Lung microvascular endothelial cell (primary cell): ENCODE measurements around the gene RALGAPA2. TPM values are rescaled to one million over a fixed set of nuclear protein-coding genes. Genes with fewer than 3 reads are reported as not detected.

Experiments used
- DNase-seq, 2 donors: peaks; one replicate each; pipeline versions ENCODE4 v3.0.0 to v3.0.0-alpha.2; 2010; ENCODE audit warnings: low read depth in 2 of 2
- total RNA-seq: library from RNA; depleted of rRNA; stranded (reverse); fragments of >200 nt; gene quantifications from 2 replicates; pipeline ENCODE4 v1.2.1, GENCODE V29; 2014

RALGAPA2 gene
- total RNA-seq, 1 donor from 2014 or later: 43.1 TPM

DNA sequence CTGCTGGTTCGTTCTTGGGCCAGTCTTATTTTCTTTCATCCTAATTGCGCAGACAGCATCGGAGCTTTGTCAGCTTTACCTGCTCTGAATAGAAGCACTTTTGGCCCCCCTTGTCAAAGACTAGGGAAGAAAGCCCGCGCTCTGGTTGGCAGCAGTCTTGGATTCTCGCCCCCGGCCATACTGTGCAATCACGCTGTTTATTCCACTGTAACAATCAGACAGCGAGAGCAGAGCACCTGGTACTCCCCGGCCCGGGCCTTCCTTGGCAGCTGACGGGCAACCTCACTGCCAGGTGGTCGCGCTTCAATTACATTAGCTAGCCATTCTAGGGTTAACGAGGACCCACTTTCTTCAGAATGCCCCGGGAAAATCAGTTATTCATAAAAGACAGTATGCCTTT is 272.0 kb downstream of the RALGAPA2 start:
- no peak for DNase-seq

DNA sequence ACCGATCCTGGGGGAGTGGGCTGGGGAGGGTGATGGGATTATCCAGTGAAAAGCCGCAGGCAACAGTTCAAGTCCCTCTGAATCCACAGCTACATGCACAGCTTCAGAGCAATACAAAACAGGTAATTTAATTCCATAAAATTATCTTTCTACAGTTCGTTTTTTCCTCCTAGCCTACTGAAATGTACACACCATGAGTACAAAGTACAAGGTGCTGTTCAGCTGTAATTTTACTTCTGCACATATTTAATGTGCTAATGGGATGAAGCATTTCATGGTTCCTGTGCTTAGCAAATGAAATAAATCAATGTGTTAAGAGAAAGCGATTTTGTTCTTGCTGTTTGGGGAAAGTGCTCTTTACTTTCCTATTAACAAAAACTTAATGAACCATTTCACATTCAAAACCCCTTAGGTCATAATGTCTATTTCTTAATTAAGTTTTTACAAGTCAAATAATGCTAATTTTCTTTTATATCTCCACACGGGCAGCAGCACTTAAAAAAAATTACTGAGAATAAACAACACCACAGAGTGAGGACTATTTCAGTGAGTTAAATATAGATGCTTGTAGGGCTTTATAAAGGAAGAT is 272.7 kb downstream of the RALGAPA2 start:
- no peak for DNase-seq

DNA sequence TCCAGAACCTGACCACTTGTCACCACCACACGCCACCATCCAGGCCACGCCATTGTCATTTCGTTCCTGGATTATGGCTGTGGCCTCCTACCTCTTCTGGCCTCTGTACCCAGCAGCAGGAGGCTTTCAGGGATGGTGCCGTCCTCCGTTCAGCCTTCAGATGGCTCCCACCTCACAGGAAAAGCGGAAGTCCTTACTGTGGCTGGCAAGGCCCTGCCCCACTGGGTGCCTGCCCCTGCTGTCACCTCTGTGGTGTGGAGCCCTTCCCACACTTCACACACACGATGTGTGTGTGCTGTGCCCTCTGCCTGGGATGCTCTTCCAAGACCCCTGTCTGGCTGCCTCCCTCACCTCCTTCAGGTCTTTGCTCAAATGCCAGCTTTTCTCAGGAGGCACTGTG is 275.1 kb downstream of the RALGAPA2 start:
- no peak for DNase-seq

DNA sequence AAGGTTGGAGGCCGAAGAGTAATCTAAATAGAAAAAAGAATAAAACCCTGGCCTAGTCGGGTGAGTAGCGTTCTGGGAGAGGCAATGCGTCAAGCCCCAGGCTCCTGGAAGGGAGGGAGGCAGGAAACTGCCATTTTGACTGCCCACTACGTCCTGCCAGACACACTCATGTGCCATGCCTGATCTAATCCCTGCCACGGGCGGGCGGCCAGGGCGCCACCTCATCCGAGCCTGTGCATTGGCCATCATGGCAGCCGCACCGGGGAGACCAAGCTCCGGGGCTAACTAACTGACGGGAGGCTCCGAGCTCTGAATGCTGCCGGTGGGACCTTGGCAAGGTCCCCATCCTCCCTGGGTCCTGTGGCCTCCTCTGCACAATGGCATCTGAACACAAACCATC is 275.8 kb downstream of the RALGAPA2 start:
- DNase-seq: no peak

DNA sequence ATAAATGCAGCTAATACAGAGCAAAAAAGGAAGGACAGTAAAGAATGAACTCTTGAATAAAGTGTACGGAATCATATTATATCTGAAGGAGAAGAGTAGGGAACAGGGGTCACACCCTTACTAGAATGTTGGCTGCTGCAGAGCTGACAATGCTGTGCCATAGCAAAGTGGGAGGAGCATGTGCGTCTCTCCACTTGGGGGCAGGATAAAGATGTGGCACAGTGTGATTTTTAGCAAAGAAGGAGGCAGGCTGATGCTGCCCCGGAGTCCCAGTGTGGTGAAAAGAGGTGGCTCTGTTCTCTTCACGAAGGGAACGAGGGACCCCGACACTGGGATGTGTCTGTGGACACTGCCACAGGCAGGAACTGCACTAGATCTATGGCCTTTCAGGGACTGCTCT is 277.0 kb downstream of the RALGAPA2 start:
- no peak for DNase-seq

DNA sequence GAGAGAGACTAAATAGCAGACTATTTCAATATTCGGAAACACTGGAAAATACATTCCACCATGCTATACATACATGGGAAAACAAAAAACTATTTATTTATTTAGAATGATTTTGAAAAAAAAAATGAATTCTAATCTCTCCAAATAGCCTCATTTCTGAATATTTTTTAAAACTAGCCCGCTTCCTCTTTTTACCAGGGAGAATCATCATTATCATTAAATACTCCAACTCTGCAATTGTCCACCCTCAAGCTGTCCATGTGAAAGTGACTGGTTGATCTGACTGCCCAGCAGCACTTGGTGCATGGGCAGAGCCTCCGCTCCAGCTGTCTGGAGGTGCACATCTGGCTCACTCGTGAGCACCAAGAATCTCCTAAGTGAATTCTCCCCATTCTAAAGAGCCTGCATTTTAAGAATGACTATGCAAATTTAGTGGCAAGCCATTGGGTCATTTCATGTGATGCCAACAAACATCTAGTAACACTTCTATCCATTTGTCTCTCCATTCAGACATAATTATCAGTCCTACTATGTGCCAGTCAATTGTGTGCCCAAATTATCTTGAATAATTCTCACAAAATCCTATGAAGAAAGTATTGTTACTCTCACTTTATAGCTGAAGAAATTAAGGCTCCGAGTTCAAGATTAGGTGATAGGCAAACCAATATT is 279.7 kb downstream of the RALGAPA2 start:
- no peak for DNase-seq

DNA sequence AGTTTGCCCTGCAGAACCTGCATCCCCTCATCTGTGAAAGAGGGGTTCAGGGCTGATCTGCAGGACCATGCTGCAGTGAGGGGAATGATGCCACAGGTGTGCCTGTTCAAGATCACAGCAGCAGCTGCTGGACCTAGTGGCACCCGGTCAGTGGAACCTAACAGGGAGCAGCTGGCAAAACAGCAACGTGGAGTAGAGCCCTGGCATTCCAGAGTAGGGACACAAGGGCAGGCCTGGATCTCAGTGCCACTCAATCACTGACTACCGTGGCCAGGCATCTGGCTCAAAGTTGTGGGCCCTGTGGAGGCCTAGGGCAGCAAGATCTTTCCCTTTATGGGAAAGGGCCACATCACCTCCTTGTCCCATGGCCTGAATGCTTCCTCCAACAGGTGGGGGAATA is 282.4 kb downstream of the RALGAPA2 start:
- no peak for DNase-seq

DNA sequence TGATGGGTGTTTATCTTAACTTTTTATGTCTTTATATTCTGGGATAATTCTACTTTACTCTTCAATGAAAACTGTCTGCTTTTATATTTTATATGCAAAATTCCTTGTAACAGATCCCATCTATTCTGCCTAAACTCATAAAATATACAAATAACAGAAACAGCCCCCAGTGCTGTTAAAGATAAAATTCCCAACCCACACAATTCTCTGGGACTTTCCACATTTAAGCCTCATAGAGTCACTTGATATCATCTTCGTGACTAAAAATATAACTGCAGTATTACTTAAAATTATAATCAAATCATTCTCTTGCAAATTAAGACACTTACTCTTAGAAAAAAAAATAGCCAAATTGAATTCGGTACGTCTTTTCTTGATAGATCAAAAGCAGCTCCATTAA is 284.4 kb downstream of the RALGAPA2 start:
- DNase-seq: no peak

DNA sequence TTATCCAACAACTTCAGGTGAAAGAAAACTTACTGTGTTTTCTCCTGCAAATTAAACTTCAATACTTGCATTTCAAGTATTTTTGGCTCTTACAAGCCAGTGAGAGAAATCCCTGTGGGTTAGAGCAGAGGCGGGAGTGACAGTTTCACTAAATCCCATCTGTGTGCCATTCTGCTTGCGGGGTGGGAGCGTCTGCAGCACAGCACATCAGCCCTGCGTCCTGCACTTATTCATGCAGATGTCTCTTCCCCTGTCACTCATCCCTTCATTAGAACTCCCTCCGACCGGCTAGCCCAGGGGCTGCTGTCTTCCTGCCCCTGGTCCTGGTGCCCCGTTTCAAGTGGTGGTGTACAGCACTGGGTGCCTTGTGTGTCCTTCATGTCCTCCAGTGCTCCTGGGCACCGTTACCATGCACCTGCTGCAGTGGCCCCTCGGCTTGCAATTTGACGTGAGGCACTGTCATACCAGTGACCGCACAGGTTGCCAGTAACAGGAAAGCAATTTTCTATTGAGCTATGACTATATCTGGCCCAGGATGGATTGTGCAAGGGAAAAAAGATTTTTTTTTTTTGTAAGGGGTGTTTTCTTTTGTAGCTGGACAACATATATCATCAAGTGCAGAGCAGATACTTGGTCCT is 285.1 kb downstream of the RALGAPA2 start:
- no peak for DNase-seq

DNA sequence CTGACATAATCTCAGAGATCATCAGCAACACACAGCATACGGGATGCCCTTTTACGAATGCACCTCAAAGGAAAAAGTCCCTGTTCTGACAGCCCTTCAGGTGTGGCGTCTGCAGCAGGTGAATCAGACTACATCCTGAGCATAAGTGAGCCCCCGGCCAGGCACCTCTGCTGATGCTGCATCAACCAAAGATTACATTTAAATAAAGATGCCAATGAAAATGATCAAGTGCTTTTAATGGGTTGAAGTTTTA is 285.9 kb downstream of the RALGAPA2 start:
- DNase-seq: no peak

DNA sequence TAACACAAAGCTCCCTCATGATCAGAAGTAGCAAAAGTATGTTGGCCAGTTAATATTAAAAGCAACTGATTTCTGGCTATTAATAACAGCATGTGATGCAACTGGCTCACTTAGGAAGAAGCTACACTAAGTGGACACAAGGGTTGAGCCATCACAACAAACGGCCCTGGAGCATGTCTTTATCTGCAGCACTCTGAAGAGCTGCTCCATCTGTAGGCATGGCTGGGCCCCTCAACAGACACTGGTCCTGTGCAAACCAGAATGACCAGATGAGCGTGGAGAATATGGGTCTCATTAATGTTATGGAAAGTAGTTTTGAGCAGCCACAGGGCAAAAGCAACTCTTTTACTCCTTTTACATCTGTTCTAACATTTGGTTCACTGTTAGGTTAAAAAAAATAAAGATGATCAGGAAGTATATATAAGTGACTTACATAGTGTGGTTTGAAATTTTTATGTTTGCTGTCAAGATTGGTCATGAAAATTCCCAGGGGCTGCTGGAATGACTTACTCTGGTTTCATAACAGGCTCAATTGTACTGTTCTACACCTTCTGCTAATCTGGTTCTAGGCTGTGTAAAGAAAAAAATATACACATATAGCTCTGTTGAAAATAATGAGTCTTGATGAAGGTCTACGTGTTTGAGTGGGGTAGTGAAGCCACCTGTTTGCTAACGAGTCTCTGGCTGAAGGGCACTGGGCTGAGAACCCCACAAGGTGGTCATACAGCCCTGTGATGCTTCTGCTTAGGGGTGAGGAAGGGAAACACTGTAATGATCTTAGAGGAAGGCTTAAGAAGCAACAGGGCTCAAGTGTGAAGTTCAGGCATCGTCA is 286.4 kb downstream of the RALGAPA2 start:
- DNase-seq: no peak

DNA sequence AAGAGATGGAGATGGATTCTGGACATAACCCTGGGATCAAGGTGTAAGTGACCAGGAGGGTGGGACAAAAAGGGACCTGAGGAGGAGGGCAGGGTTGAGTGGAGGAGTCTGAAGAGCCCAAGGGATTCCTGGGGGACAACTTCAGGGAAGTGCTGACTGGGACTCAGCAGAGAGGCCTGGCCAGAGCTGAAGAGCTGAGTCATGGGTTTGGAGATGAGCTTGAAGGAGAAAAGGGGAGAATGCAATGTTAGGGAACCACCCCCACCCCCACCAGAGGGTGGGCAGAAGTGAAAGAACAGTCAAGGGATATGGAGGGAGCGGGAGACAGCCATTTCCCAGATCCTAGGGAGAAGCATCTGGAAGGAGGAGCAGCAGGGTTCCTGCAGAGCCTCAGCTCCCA is 289.3 kb downstream of the RALGAPA2 start:
- no peak for DNase-seq

DNA sequence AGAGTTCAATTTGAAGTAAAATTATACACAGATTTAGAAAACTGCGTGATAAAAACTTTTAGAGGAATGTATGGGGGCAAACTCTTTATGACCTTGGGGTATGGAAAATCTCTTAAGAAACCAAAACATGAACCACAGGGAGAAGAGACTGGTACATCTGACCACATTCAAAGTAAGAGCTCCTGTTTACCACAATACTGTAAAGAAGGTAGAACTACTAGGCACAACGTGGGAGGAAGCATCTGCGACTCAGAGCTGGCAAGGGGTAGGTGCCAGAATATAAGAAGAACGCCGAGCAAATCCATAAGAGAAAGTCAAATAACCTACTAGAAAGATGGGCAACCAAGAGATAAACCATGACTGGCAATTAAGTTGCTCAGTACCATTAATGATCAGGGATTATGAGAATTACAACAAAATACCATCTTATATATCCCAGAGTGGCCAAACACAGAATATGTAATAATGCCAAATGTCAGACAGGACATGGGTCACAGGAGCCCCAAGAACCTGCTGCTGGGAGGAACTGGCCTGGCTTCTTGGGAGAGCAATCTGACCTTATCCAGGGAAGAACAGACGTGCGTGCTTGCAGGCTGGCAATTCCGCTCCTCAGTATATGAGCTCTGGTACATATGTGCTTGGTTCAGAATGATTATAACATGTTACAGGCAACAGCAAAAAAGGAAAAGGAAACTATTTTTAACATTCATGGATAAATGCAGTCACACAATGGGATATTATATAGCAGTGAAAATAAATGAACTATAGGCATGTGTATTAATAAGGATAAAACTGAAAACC is 294.4 kb downstream of the RALGAPA2 start:
- no peak for DNase-seq

DNA sequence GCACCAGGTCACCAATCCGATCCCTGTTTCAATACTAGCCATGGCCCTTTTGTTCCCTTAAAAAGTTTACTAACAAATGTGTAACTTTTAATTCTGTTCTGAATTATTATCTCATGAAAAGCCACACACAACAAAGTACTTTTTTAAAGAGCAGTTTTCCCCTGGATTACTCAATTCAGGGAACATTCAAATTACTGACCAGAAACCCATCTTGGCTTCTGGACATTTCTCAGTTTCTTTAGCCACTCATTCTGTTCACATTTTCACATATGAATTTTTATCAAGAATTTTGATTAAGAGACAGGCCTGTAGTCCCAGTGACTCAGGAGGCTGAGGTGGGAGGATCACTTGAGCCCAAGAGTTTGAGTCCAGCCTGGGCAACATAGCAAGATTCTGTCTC is 297.1 kb downstream of the RALGAPA2 start:
- DNase-seq: no peak

DNA sequence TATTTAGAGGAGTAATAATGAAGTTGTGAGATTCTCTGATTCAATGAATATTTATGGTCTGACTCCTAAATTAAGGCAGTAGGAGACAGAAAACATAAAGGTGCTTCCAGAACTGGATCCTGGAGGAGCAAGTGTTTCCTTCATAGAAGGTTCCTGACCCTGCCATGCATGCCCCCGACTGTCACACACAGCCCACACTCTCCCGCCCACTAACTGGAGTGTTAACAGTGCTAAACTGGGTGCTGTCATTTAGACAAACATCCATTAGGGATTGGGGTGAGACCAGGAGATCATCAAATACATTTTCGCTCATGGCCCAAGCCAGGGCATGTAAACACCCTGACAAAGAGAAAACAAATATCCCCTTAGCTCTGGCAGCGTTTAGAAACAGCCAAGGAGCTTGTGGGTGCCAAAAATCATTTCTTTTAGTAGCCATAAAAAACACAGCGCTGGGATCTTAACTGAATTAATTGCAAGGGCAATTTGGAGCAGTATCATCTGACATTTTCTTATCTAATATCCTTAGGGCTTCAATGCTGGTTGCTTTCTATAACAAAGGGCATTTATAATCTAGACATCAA is 297.7 kb downstream of the RALGAPA2 start:
- DNase-seq: no peak

DNA sequence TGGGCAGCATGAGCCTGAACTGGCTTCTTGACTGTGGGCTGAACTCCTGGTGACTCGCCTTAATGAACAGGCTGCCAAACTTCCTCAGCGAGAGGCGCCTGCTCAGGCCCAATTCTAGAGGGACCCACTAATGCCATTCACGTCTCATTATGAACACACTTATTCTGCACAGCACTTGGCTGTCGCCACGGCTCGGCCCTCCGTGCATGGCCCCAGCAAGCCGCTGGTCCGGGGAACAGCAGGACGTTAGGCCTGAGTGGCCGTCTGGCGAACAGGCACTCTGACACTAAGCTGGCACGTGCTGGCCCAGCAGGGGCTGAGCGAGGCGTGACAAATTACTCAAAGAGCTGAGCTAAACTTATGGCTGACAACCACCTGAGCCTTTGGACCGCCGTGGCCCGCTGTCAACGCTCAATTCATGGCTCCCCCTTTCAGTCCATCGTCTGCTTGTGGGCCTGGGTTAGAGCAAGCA is 298.6 kb downstream of the RALGAPA2 start:
- DNase-seq: no peak

DNA sequence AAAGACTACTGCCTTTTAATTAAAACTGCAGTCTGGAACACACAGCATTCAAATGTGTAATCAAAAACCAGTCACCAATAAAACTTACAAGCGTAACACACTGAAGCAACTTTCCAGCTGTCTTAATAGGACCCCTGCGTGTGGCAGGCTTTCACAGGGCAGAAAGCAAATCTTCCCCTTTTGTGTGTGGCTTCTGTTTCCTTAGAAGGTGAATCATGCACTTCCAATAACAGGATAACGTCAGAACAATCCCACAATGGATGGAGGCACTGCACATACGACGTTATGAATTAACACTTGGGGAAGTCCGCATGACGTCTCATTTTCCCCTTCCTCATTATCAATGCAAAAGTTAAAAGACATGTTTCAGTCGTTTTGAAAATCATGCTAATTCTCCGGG is 299.7 kb downstream of the RALGAPA2 start:
- DNase-seq: peak; percentile 13 to 73

DNA sequence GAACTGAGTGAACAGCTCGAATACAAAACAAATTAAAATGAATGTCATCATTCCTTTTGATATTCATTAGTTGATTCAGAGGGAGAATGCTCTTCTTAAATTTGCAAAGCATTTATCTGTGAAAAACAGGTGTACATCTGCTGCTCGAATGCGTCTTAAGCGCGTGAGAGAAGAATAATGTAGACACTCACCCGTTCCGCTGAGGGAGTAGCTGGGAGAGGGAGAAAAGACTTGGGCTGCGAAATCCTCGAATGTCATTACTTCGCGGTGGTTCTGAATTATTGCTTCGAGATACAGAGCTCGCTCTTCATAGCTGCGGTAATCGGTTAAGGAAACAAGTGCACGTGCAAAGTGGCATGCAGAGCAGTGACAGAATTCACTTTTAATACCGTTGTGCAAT is 300.6 kb downstream of the RALGAPA2 start:
- no peak for DNase-seq

DNA sequence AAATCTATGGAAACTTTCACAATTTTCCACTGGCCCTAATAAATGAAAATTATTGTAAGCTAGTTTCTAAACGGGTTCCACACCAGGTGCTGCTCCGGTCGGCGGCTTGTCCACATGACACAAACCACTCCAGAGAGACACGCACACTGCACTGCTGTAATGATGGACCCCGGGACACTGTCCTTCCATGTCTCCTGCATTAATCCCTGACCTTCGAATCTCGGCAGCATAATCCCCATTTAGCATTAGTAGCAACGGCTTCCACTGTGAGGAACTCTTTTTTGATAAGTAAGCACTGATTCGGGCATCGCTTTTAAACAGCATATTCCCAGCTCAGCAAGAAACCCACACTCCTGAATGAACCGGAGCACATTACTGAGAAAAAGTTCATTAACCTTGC is 301.0 kb downstream of the RALGAPA2 start:
- DNase-seq: no peak

DNA sequence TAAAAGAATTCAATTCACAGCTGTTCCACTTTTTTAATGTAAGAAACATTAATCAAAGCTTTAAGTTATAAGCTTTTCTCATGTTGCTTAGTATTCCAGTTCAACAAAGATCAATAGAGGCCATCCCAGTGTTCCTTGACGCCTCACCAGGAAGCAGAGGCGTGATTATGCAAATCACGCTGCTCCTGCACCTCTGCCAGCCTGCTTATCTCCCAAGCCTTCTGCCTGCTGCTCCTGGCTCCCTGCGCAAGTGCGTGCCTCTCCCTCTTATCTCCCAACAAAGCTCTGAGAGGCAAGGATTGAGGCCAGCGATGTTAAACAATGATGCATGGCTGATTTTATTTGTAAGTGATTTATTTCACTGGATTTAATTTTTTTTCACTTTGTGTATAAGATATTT is 301.8 kb downstream of the RALGAPA2 start:
- peak in 1 of 2 donors; percentile 32 for DNase-seq

DNA sequence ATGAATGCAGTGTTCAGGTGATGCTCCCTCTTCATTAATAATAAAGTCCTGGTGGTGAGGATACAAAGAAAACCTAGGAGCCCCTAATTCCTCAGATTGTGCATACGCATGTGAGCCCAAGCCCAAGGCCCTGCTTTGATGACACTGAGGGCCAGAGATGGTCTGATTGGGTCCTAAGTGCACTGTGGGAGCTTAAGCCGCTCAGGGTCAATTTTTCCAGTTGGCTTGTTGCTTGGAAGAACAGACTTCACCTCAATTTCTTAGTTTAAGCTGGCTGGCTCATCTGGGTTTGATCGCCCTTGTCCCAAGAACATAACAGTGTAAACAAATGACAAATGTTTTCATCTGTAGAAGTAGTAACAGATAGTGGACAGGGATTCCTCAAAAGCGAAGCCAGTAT is 303.1 kb downstream of the RALGAPA2 start:
- no peak for DNase-seq
